ENCODE measurements around the gene ENOX1. TPM values are rescaled to one million over a fixed set of nuclear protein-coding genes. Genes with fewer than 3 reads are reported as not detected.

The ENOX1 gene
- total RNA-seq, 2 donors from 2014 or later = 1.3 to 2.4 TPM

- H3K4me3 ChIP-seq = no peak overlapping the region
- no peaks in the 10 kb centered on the region for H3K9me3 ChIP-seq
- no peaks in the 10 kb centered on the region for H3K4me1 ChIP-seq
- no peaks in the 10 kb centered on the region for H3K36me3 ChIP-seq
- H3K27ac ChIP-seq = no peak overlapping the region
- H3K27me3 ChIP-seq = no peaks in the 10 kb centered on the region
- no peak for TF ChIP-seq CTCF (IDR thresholded peaks at IDR 0.05)
- DNase-seq (ENCODE audit: low spot score) = no peak
Measured at GRCh38 chr13:43657485-43657884, 129.3 kb downstream of the ENOX1 start.

- Histone ChIP-seq H3K4me3 (no peak overlapping the region), H3K36me3 (no peaks in the 10 kb centered on the region), H3K27me3 (no peaks in the 10 kb centered on the region), H3K4me1 (no peaks in the 10 kb centered on the region), H3K27ac (no peak overlapping the region), H3K9me3 (no peaks in the 10 kb centered on the region)
- no peak for DNase-seq (ENCODE audit: low spot score)
- no peak for TF ChIP-seq CTCF (IDR thresholded peaks at IDR 0.05)
Measured at GRCh38 chr13:43653980-43654379, 132.8 kb downstream of the ENOX1 start.

- Histone ChIP-seq H3K4me1 (no peaks in the 10 kb centered on the region), H3K9me3 (no peaks in the 10 kb centered on the region), H3K27ac (no peak overlapping the region), H3K36me3 (no peaks in the 10 kb centered on the region), H3K4me3 (no peak overlapping the region), H3K27me3 (no peaks in the 10 kb centered on the region)
- no peak for DNase-seq (ENCODE audit: low spot score)
- no peak for TF ChIP-seq CTCF (IDR thresholded peaks at IDR 0.05)
Measured at GRCh38 chr13:43653395-43653794, 133.4 kb downstream of the ENOX1 start.

- no peak for TF ChIP-seq CTCF (IDR thresholded peaks at IDR 0.05)
- Histone ChIP-seq H3K4me3 (no peak overlapping the region), H3K36me3 (no peaks in the 10 kb centered on the region), H3K9me3 (no peaks in the 10 kb centered on the region), H3K4me1 (no peaks in the 10 kb centered on the region), H3K27ac (no peak overlapping the region), H3K27me3 (no peaks in the 10 kb centered on the region)
- no peak for DNase-seq (ENCODE audit: low spot score)
Measured at GRCh38 chr13:43652760-43653159, 134.0 kb downstream of the ENOX1 start.

- Histone ChIP-seq H3K36me3 (no peaks in the 10 kb centered on the region), H3K4me1 (no peaks in the 10 kb centered on the region), H3K9me3 (no peaks in the 10 kb centered on the region), H3K27ac (no peak overlapping the region), H3K27me3 (no peaks in the 10 kb centered on the region), H3K4me3 (no peak overlapping the region)
- no peak for TF ChIP-seq CTCF (IDR thresholded peaks at IDR 0.05)
- no peak for DNase-seq (ENCODE audit: low spot score)
Measured at GRCh38 chr13:43650882-43651281, 135.9 kb downstream of the ENOX1 start.

GRCh38 chr13:43648733-43649132 is 138.0 kb downstream of the ENOX1 start:
- no peaks in the 10 kb centered on the region for H3K4me1 ChIP-seq
- H3K27ac ChIP-seq = no peak overlapping the region
- no peaks in the 10 kb centered on the region for H3K9me3 ChIP-seq
- H3K27me3 ChIP-seq = no peaks in the 10 kb centered on the region
- TF ChIP-seq CTCF (IDR thresholded peaks at IDR 0.05) = no peak
- DNase-seq (ENCODE audit: low spot score) = no peak
- no peaks in the 10 kb centered on the region for H3K36me3 ChIP-seq
- no peak overlapping the region for H3K4me3 ChIP-seq
